Measurements from ENCODE around the gene ITPR1. TPM values are rescaled to one million over a fixed set of nuclear protein-coding genes. Genes with fewer than 3 reads are reported as not detected.

The ITPR1 gene
- total and polyA plus RNA-seq, 3 donors from 2014 or later = 26.5 to 129 (median 59.7) TPM

GRCh38 chr3:4704552-4704951 lies 211.4 kb downstream of the ITPR1 start:
- DNase-seq = no peak
- TF ChIP-seq POLR2A (IDR thresholded peaks at IDR 0.05) = no peak
- WGBS, 2 donors = 78 to 80% methylated on average over 4 of the region's 4 CpGs
- intact Hi-C loops (cut with DNase I; ENCODE audit: low total_unique reads) = no loop called here
- Histone ChIP-seq H3K36me3 (ENCODE audit: low read depth, missing control alignments) (no peaks in the 10 kb centered on the region), H3K9me3 (no peaks in the 10 kb centered on the region), H3K4me3 (no peak overlapping the region), H3K27me3 (no peaks in the 10 kb centered on the region), H3K27ac (no peak overlapping the region), H3K4me1 (no peaks in the 10 kb centered on the region)

GRCh38 chr3:4707324-4707723 lies 214.2 kb downstream of the ITPR1 start:
- DNase-seq = no peak
- intact Hi-C loops (cut with DNase I; ENCODE audit: low total_unique reads) = no loop called here
- Histone ChIP-seq H3K36me3 (ENCODE audit: low read depth, missing control alignments) (no peaks in the 10 kb centered on the region), H3K27ac (no peak overlapping the region), H3K27me3 (no peaks in the 10 kb centered on the region), H3K4me3 (no peak overlapping the region), H3K9me3 (no peaks in the 10 kb centered on the region), H3K4me1 (no peaks in the 10 kb centered on the region)
- no peak for TF ChIP-seq POLR2A (IDR thresholded peaks at IDR 0.05)
- TF ChIP-seq CTCF (IDR thresholded peaks at IDR 0.05) = no peak
- whole genome bisulfite sequencing, 2 donors = 91 to 97% methylated on average over 4 of the region's 4 CpGs

GRCh38 chr3:4708230-4708629 lies 215.1 kb downstream of the ITPR1 start:
- no peaks in the 10 kb centered on the region for H3K27me3 ChIP-seq
- TF ChIP-seq POLR2A (IDR thresholded peaks at IDR 0.05) (no peak), CTCF (IDR thresholded peaks at IDR 0.05) (no peak)
- no peak overlapping the region for H3K27ac ChIP-seq
- H3K4me1 ChIP-seq = no peaks in the 10 kb centered on the region
- DNase-seq = no peak
- H3K36me3 ChIP-seq (ENCODE audit: low read depth, missing control alignments) = no peaks in the 10 kb centered on the region
- intact Hi-C loops (cut with DNase I; ENCODE audit: low total_unique reads) = no loop called here
- no peak overlapping the region for H3K4me3 ChIP-seq
- 61 to 66% methylated on average over 7 of the region's 7 CpGs for WGBS, 2 donors
- no peaks in the 10 kb centered on the region for H3K9me3 ChIP-seq

GRCh38 chr3:4709341-4709740 lies 216.2 kb downstream of the ITPR1 start:
- no peaks in the 10 kb centered on the region for H3K27me3 ChIP-seq
- WGBS, 2 donors = 41 to 46% methylated on average over 1 of the region's 1 CpG
- intact Hi-C loops (cut with DNase I; ENCODE audit: low total_unique reads) = no loop called here

GRCh38 chr3:4710191-4710590 lies 217.0 kb downstream of the ITPR1 start:
- TF ChIP-seq POLR2A (IDR thresholded peaks at IDR 0.05) = no peak
- no peak for TF ChIP-seq CTCF (IDR thresholded peaks at IDR 0.05)
- intact Hi-C loops (cut with DNase I; ENCODE audit: low total_unique reads) = loop anchor here (5.0 kb wide), 1 partner anchor 347 kb away; no protein-coding TSS in a partner anchor
- WGBS, 2 donors = 77 to 81% methylated on average over 16 of the region's 16 CpGs
- Histone ChIP-seq H3K27me3 (no peaks in the 10 kb centered on the region), H3K4me1 (no peaks in the 10 kb centered on the region), H3K9me3 (no peaks in the 10 kb centered on the region), H3K4me3 (no peak overlapping the region), H3K36me3 (ENCODE audit: low read depth, missing control alignments) (no peaks in the 10 kb centered on the region), H3K27ac (no peak overlapping the region)
- no peak for DNase-seq

More at GRCh38 chr3:4709341-4709740, 216.2 kb downstream of the ITPR1 start:
- Histone ChIP-seq H3K9me3 (no peaks in the 10 kb centered on the region), H3K36me3 (ENCODE audit: low read depth, missing control alignments) (no peaks in the 10 kb centered on the region), H3K27ac (no peak overlapping the region), H3K4me1 (no peaks in the 10 kb centered on the region), H3K4me3 (no peak overlapping the region)
- DNase-seq = no peak
- no peak for TF ChIP-seq POLR2A (IDR thresholded peaks at IDR 0.05)
- no peak for TF ChIP-seq CTCF (IDR thresholded peaks at IDR 0.05)
